GM04504 (cell line): ENCODE results near the gene THSD7B.
"Not testable (repeated sequence)": the region's sequence is repeated elsewhere in the genome, so short reads cannot be mapped to it uniquely, and the experiment has no call there.

ENCODE experiments used
- DNase-seq: peaks from one replicate; pipeline ENCODE4 v3.0.0-alpha.2; 2012; ENCODE audit warnings: low read depth

The THSD7B gene

DNA sequence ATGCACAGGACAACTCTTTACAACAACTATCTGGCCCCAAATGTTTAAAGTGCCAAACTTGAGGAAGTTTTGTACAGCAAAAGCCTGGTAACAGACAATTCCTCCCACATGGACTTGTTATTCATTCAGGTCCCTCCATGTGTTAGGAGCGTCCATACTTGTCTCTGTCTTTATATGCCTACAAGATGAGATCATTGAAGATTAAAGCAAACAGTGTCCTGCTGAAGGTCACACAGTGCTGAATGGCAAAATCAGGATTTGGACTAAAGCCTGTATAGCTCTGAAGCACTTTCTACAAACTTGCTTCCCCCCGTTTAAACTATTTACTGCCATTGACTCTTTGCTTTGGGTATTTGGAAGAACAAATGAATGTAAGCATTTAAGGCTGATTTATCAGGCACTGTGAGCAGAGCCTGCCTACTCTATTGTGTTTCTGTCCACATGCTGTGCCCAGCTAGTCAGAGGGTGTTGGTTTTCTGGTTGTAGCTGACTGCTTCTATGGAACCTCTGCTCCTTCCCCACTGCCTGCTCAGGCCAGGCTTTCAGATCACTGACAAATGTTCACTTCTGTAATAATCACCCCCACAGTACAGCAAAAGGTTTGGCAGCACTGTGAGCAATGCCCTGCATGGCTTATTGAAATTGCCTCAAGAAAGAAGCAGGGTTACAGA lies 274.3 kb downstream of the THSD7B start:
- DNase-seq, result no peak

DNA sequence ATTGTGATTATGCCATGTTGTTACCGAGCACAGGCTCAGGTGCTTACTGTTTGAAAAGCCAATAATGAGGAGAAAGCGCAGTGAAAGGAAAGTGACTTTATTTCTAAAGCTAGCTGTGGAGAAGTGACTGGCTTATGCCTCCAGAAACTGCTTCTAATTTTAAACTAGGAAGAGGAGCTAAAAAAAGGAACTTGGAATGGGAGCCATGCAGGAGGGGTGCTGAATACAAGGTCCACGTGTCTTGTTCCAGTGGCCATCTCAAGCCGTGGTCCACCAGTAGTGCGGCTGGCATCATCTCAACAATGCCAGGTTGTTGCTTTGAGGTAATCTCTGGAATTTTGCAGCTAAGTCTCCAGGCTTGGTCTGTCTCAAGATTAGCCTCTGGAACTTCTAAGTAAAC lies 282.0 kb downstream of the THSD7B start:
- DNase-seq, result no peak

DNA sequence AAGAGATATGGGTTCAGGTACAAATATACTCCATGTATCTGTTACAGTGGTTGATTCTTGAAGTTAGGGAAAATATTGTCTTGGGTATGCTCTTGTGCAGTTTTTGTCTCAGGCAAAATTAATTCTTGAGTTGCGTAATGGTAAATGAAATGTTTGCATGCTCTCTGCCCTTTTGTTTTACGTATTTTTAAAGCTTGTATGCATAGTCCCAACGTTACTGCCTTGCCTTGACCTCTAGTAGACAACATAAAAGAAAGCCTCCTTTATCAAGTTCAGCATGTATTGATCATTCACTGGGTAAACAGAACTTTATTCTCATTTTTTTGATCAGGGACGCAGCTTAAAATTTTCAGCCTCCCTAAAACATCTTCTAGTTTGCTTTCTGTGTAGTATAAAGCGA lies 283.1 kb downstream of the THSD7B start:
- no peak for DNase-seq

DNA sequence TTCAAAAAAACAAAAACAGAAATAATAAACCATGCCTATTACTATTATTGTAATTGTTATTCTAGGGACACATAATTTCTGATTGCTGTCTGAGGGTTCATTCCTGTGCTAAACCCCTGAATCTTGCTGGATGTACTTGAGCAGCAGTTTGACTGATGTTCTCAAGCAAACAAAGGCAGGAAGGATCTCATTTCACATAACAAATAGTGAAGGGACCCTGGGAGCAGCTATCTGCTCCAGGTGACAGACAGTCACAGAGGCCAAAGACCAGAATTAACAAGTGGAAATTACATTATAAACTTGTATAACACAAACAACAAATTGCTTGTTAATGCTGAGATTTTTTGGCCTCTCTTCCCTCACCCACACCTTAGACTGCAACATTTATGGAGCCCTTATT lies 284.2 kb downstream of the THSD7B start:
- no peak for DNase-seq

DNA sequence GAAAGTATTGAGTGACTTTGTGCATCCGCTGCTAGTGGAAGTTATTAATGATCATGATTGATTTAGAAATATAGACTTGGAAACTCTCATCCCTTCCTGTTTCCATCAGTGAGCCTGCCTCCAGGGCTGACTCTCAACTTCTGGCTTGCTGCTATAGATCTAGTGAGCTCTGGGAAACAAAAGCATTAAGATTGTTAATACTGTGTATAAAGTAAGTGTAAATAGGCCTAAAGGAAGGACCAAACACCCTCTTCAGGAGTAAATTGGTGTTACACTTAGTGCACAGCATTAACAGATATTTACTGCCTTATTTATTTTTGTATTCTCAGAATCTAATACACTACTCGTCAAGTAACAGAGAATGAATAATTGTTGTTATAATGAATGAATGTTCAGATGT lies 285.6 kb downstream of the THSD7B start:
- DNase-seq, result no peak

DNA sequence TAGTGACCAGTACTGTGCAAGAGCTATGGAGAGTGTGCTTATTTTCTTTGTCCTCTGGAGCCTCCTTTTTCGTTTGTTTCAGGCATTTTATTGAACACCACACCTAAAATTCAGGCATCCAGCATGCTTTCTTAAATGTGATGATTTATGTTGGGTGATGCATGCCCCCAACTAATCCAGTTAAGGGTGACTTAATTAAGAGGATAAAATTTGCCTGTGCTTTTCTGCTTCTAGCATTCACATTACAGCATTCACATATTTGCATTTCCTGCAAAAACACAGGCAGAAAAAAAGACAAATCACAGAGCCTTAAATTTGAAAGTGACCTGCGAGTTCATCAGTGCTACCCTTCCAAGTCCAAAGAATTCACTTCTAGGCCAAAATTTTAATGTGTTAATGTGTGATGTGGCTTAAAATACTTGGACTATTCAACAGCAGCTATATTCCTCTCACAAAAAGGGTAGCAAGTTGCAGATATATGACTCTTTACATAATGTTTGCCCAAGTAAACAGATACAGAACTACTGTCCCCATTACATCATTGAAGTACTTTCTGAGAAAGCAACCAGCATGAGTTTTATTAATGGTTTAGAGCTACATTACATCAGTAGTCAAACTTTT lies 286.5 kb downstream of the THSD7B start:
- no peak for DNase-seq

DNA sequence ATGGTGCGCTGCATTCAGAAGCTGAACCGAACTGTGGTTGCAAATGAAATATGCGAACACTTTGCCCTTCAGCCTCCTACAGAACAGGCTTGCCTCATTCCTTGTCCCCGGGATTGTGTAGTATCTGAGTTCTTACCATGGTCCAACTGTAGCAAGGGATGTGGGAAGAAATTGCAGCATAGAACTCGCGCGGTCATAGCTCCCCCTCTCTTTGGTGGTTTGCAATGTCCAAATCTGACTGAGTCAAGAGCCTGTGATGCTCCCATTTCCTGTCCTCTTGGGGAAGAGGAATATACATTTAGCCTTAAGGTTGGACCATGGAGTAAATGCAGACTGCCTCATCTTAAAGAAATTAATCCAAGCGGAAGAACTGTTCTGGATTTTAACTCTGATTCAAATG lies 291.4 kb downstream of the THSD7B start:
- no peak for DNase-seq

DNA sequence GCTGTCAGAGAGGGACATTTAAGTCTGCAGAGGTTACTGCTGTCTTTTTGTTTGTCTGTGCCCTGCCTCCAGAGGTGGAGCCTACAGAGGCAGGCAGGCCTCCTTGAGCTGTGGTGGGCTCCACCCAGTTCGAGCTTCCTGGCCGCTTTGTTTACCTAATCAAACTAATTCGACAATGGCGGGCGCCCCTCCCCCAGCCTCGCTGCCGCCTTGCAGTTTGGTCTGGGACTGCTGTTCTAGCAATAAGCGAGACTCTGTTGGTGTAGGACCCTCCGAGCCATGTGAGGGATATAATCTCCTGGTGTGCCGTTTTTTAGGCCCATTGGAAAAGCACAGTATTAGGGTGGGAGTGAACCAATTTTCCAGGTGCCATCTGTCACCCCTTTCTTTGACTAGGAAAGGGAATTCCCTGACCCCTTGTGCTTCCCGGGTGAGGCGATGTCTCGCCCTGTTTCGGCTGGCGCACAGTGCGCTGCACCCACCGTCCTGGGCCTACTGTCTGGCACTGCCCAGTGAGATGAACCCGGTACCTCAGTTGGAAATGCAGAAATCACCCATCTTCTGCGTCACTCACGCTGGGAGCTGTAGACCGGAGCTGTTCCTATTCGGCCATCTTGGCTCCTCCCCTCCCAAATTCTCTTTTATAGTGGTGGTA lies 310.9 kb downstream of the THSD7B start:
- not testable (repeated sequence) for DNase-seq

DNA sequence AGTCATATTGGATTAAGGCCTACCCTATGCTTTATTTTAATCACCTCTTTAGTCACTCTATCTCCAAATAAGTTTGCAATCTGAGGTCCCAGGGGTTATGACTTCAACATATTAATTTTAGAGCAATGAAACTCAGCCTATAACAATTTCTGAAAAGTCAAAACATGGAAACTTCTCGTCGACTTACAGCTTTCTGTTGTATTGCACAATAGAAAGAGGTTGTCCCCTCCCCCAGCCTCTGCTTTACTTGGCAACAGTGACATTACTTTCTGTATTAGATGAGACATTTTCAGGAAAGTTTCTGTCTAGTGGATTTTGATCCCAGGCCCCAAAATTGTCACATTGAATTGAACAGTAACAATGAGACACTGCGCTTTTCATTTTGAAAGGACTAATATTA lies 326.4 kb downstream of the THSD7B start:
- no peak for DNase-seq

DNA sequence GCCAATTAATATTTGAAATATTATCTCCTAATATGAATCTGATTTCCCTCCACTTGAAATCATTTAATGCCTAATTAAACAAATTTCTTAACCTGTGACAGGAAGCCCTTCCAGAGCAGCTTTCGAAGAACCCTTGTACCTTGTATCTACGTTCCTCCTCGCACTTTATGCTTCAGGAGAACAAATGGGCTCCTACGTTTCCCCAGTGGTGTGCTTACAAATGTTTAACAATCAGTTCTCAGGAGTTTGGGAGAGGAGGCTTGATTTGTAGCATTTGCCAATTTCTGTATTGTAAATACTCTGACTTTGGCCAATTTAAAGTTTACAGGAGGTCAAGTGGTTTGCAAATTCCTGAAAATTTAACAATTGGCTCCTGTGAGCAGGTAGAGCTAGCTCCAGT lies 327.8 kb downstream of the THSD7B start:
- no peak for DNase-seq

DNA sequence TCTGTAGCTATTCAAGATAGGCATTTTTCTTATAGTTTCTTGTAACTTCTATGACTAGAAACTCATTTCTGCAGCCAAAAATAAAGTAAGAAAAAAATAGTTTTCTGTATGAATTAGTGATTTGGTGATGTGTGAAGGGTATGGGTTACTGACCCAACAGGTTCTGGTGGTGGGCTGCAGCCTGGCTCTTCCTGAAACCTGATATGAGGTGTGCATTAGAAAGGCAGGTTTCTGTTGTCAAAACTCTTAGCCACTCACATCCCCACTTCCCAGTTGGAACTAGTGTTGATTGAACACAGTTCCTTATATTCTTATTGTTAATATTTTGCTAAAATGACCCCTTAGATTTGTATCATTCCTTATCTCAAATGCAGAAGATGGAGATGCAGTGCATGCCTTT lies 330.8 kb downstream of the THSD7B start:
- no peak for DNase-seq

DNA sequence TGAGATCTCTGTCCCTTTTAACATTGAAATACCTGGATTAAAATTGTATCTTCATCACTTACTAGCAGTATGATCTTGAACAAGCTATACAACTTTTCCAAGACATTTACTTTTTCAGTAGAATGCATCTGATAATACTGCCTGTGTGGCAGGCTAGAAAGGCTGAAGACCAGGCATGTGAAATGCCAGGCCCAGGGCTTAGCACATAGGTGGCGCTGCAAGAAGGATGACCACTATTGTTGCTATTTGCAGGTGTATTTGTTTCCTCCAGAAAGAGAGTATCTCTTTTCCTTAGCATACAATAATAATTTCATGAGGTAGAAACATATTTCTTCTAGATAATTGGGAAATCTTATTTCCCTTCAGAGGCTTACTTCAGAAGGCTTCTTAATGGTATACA lies 331.3 kb downstream of the THSD7B start:
- DNase-seq, result no peak

DNA sequence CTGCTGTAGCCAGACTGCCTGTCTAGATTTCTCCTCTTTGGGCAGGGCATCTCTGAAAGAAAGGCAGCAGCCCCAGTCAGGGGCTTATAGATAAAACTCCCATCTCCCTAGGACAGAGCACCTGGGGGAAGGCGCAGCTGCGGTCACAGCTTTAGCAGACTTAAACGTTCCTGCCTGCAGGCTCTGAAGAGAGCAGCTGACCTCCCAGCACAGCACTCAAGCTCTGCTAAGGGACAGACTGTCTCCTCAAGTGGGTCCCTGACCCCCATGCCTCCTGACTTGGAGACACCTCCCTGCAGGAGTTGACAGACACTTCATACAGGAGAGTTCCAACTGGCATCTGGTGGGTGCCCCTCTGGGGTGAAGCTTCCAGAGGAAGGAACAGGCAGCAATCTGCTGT lies 336.5 kb downstream of the THSD7B start:
- DNase-seq, result not testable (repeated sequence)

DNA sequence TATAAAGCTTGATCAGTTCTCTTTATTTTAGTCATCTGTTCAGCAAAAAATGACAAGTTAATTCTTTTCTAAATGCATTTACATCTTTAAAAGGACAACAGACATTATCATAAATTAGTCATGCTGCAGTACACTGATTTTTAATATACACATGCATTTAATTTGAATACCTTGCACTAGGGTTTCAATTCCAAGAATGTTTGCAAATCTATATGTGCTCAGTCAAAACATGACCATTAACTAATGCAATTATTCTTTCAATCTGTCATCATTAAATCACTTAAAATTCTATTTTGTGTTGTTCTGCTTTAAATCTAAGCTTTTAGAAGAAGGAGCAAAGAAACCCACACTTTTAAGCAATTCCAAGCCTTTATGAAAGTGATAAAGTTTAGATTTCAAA lies 342.6 kb downstream of the THSD7B start:
- no peak for DNase-seq

DNA sequence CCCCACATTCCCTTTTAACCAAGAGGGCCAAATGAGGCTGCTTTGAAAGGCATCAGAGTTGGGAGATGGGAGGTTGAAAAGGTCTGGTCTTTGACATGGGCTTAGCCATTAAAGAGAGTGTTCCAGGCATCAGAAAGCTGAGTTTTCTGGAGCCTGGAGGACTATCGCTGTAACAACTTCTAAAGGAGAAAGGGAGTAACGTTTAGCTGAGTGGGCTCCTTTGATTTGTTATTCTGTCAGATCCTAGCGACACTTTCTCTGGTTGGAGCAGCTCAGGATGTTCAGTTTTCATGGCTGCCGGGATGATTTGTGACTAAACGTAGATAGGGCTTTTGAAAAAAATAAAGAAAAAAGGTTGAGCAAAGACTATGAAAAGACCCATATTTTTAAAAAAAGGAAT lies 346.6 kb downstream of the THSD7B start:
- no peak for DNase-seq

DNA sequence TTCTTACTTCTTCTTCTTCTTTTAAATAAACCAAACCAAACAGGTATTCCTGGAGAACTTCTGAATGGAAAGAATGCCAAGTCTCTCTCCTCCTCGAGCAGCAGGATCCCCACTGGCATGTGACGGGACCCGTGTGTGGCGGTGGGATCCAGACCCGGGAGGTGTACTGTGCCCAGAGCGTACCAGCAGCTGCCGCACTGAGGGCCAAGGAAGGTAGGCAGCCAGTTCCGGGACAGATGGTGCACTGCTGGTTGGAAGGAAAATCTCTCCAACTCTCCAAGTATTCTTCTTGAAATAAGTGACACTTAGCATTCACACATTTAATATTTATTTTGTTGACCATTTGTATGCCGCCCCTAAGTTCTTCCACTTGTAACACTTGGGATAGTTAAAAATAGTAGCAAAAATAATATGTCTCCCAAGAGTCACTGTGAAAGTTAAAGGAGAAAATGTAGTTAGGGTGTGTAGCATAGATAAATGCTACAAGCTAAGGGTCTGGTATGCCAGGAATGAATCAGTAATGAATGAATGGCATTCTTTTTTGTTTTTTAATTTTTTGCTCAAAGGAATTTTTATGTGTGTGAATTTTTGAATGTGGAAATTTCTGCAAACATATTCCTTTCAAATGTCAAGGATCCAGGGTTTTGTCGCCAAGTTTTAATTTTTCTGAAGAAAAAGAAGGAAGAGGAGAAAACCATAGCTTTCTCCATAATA lies 349.9 kb downstream of the THSD7B start:
- no peak for DNase-seq

DNA sequence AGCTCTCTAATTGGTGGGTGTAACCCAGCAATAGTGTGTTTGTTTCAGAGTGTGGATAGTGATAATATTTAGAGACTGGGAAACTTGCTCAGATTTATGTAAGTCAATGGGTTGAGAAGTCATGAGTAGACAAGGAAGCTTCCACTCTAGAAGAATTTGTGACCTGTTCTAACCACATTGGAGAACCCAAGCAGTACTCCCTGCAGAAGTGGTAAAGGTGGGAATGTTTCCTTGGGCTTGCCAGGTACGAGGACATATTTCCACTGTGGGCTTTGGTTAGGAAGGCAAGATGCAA lies 350.4 kb downstream of the THSD7B start:
- DNase-seq, result no peak

DNA sequence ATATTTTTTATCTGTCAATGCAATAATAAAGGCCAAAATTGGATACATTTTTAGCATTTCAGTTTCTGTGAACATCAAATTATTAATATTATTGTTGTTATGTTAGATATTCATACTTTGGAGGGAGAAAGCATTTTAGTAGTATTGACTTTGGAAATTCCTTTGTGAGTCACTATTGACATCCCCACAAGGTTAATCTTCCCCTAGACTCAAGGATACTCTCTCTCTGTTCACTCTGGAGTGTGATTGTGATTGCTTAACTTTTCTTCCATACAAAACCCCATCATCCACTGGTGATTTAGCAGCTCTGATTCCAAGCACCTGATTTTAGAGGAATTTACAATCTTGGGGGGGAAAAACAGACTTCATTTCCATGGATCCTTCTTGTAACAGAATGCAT lies 352.0 kb downstream of the THSD7B start:
- DNase-seq, result no peak

DNA sequence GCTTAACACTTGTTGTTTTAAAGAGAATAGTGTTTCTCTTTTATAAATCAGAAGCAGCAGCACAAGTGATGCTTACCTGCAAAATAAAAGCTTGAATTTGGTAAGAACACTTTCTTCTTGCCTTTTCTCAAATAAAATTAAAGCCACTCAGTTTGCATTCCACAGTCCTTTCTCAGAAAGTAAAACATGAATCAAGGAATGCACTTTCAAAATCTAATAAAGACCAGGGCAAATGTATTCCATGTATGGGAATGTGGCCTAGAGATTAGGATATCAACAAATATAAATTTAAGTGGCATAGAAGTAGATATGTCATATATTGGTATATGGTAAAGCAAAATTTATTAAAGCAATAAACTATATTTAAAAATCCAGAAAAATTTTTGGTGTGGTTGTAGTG lies 352.8 kb downstream of the THSD7B start:
- no peak for DNase-seq

DNA sequence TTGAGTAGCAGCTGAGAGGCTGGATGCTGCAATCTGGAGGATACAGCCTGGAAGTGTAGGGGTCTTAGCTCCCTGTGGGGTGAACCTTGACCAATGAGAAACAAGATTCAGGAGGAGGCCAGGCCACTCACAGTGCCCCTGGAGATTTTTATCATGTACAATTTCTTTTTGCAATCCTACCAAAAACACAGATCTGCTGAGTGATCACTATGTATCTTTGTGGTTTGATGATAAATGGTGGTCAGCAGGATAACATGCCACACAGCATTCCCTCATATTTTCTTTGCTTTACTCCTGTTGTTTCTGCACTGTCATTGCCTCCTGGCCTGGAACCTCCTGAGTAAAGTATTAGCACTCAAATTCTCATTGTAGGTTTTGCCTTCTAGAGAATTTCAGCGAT lies 357.9 kb downstream of the THSD7B start:
- DNase-seq, result no peak

DNA sequence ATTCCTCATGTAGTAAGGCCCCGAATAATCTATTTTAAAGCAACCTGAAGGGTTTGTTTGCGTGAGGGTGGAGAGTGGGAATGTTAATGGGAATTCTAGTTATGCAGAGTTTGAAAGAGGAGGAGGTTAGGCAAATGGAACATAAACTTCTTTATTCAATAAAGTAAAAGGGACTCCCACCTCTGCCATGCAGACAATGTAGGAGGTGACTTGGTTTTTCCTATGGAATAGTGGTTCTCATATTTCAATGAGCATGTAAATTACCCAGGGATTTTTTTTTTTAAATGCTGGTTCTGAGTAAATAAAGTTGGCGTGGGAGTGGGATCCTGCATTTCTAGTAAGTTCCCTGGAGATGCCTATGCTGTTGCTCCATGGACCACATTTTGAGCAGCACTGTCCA lies 367.9 kb downstream of the THSD7B start:
- DNase-seq, result no peak

DNA sequence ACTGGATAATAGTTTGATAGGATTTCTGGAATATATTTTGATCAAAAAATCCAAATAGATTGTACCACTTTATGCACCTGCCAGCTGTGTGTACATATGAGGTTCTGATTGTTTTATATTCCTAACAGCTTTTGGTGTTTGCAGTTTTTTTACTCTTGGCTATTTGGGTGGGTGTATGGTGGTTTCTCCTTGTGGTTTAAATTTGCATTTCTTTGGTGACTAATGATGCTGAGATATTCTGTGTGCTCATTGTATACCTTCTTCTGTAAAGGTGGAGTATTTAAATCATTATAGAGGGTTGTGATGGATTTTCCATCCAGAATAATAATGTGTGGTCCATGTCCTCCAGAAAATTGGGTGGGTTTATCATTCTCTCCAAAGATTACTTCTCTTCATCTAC lies 372.9 kb downstream of the THSD7B start:
- DNase-seq, result no peak

DNA sequence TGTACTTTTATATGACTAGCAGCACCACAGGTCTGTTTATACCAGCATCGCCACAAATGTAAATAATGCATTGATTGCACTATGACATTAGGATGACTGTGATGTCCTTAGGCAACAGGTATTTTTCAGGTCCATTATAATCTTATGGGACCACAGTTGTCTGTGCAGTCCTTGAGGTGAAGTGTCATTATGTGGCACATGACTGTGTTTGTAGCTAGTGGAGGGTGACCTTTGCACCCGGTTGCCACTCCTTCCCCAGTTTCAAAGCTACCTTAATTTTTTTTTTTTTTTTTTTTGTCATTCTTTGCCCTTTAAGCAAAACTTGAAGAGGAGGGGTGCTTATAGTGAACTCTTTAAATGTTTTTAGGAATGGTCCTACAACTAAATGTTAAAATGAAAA lies 386.4 kb downstream of the THSD7B start:
- DNase-seq, result no peak
